Measurements from ENCODE around the gene DRP2.
"Not testable (repeated sequence)": the region's sequence is repeated elsewhere in the genome, so short reads cannot be mapped to it uniquely, and the experiment has no call there.

DRP2 gene

DNA sequence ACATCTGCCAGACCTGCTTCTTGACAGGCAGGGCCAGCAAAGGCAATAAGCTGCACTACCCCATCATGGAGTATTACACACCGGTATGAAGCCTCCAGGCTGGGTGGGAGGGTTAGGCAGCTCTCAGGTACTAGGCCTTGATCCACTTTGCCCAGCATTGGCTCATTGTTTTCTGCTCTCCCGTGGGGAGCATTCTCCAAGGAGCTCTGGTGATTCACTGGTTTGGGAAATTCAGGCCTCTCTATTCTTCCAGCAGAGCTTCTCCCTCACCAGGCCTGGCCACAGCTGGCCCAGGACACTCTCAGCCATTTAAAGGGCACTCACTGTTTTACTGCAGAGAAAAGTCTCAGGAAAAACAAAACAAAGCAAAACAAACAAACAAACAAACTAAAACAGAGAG lies 33.0 kb downstream of the DRP2 start:
- DNase-seq: no peak

- DNase-seq: no peak
These were observed 38.1 kb downstream of the DRP2 start for GRCh38 chrX:101257448-101258258.

GRCh38 chrX:101258259-101258581 lies 38.6 kb downstream of the DRP2 start:
- no peak for DNase-seq

DNA sequence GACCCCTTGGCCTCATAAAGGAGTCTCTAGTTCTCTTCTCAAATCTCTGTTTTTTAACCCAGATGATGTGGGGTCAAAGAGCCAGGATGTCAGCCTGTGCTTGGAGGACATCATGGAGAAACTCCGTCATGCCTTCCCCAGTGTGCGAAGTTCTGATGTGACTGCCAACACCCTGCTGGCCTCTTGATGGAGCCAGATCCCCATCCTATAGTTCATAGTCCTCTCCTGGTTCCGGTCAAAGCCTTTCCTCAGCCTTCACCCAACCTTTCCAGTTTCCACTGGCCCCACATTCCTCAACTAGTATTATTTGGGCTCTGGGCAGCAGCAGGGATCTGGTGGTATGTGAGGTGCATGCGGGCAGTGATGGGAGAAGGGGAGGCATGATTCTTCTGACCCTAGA lies 40.8 kb downstream of the DRP2 start:
- peak; percentile 10 for DNase-seq

- DNase-seq: no peak
These were observed 43.0 kb downstream of the DRP2 start for GRCh38 chrX:101262590-101262989.

- DNase-seq: no peak
These were observed 44.2 kb downstream of the DRP2 start for GRCh38 chrX:101263766-101264165.

DNA sequence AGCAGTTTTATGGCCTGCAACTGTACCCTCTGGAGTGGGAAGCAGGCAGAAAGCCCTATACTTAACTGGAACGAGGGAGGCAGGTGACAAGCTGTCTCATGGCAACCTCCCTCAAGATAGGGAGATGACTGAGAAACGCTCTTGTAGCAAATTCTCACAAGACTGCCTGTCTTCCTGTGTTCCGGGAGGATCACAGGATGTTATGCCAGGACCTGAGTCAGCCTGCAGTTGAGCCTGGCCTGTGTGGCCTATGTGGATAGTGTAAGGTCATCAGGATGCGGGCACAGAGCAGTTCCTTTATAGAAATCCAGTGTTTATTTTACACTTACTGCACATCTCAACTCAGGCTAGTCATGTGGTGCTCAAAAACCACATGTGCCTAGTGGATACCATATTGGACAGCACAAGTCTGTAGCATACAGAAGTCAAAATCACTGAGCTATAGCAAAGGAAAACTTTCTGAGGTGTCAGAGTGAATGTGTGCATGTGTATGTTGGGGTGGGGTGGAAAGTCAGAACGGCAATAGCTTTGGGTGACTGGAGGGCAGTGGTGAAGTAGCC lies 46.4 kb downstream of the DRP2 start:
- DNase-seq: no peak

GRCh38 chrX:101274198-101274597 lies 54.6 kb downstream of the DRP2 start:
- no peak for DNase-seq

DNA sequence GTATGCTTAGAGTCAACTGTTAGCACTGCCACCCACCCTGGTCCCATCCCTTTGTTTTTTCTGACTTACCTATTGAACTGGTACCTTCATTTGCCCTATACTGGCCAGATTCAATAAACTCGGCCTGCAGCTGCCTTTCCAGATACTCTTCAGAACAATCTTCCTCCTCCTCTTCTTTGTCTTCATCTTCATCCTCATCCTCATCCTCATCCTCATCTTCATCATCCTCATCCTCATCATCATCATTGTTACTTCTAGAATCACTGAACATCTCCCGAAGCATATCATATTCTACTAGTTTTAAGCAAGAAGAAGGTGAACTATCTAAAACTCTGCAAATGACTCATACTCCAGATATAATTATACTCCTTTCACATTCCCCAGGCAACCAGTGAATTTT lies 56.7 kb downstream of the DRP2 start:
- DNase-seq: no peak

DNA sequence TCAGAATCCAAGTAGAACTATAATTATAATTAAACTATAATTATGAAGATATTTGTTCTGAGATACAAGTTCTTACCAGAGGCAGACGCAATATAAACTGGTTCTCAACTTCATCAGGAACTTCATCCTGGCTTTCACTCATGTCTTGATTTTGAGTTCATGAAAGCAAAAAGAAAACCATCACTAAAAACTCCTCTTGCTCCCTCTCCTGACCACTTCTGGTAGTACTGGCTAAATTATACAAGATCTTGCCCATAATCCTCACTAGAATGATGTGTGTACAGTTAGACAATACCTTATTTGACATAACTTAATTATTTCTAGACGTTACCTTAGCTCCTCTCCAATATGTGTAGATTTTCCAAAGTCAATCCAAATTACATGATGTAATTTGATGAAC lies 67.8 kb downstream of the DRP2 start:
- DNase-seq: peak; percentile 65

DNA sequence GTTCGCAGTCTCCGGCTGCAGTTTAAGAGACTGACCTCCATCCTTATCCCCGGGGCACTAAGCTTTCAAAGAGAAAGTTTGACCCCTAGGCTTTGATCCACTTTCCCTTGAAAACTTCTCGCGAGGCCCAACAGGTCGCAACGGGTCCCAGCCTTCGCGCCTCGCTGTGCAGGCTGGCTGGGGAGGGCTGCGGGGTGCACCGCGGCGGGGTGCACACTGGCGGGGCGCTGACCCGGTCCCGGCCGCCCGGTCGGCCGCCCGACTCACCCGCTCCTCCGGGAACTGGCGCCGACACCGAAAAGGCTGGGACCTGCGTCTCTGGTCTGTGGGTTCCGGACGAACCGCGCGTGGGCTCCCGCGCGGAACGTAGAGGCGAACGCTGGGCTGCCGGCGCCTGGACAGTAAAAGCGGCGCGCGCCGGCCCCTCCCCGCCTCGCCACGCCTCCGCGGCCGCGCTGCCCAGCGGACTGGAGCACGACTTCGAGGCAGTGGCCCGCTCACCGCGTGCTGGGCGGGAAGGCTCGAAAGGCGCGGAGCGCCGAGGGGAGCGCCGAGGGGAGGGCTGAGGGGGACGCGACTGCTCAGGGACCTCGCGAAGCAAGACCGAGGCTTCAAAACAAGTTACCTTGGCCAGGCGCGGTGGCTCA lies 71.5 kb downstream of the DRP2 start, which contains the start of gene TAF7L:
TAF7L (minus strand) TSS at position 378 of the 647 bp plus-strand sequence. CDS start 3,791 bp downstream, outside the sequence.
- no peak for DNase-seq

GRCh38 chrX:101295603-101296002 lies 76.0 kb downstream of the DRP2 start:
- DNase-seq: not testable (repeated sequence)

DNA sequence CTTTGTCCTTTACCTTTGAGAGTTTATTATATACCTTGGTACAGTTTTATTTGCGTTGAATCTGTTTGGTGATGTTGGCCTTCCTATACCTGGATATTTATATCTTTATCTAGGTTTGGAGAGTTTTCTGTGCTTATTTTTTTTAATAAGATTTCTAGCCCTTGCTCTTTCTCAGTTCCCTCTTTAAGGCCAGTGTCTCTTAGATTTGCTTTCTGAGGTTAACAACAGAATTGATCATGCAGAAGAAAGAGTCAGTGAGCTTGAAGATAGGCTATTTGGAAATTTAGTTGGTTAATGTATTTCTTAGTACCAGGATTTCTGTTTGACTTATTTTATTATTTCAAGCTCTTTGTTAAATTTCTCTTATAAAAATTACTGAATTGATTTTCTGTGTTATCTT lies 84.2 kb downstream of the DRP2 start:
- DNase-seq: no peak
